Astrocyte (in vitro differentiated cells and primary cell): ENCODE measurements around the gene MYRIP.

ENCODE experiments used
- CTCF ChIP-seq: IDR thresholded peaks from 2 replicates; pipeline ENCODE4 v1.5.1; 2011; ENCODE audit warnings: low read depth, mild to moderate bottlenecking, inconsistent platforms, low read length, moderate library complexity; ENCODE audit not compliant: insufficient read depth
- EZH2 ChIP-seq: IDR thresholded peaks from 2 replicates; pipeline ENCODE4 v1.6.1; 2012; ENCODE audit warnings: mild to moderate bottlenecking, low read length, inconsistent platforms; ENCODE audit not compliant: insufficient read depth

GRCh38 chr3:40137591-40138295 is 328.3 kb downstream of the MYRIP start:
- TF ChIP-seq CTCF (no peak), EZH2 (no peak)
